Measurements from ENCODE around the gene REEP6.

REEP6 gene

DNA sequence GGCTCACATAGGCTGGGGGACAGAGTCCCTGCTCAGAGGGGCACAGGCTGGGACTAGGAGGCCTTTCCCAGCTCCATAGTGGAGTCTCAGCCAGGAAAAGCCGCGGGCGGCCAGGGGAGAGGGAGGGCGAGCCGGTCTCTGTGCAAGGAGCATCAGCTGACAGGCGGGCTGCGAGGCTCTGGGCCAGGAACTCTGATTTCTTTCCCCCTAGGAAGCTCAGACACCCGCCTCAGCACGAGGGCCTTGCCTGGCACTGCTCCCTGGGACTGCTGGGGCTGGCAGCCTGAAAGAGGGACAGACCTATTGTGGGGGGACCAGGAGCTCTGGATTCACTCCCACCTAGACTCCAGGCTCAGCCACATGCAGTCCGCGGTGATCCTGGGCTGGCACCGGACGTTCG lies 30.7 kb downstream of the REEP6 start:
- Histone ChIP-seq H3K27ac (ENCODE audit: low read length) (no peak overlapping the region), H3K36me3 (ENCODE audit: control insufficient read depth in 2 of 2, insufficient read depth in 2 of 2, low read length in 2 of 2) (no peaks in the 10 kb centered on the region), H3K27me3 (ENCODE audit: control insufficient read depth in 1 of 2, insufficient read depth in 2 of 2, low read length in 2 of 2) (peaks cover 31 to 34% of the 10 kb centered on the region in 2 donors), H3K9ac (ENCODE audit: low read length in 2 of 2) (no peak overlapping the region), H3K9me3 (ENCODE audit: control insufficient read depth in 2 of 2, low read length in 2 of 2) (no peaks in the 10 kb centered on the region), H3K4me1 (ENCODE audit: control insufficient read depth, insufficient read depth, low read length) (peaks cover 9% of the 10 kb centered on the region), H3K4me3 (ENCODE audit: low read length in 2 of 2) (no peak overlapping the region)

DNA sequence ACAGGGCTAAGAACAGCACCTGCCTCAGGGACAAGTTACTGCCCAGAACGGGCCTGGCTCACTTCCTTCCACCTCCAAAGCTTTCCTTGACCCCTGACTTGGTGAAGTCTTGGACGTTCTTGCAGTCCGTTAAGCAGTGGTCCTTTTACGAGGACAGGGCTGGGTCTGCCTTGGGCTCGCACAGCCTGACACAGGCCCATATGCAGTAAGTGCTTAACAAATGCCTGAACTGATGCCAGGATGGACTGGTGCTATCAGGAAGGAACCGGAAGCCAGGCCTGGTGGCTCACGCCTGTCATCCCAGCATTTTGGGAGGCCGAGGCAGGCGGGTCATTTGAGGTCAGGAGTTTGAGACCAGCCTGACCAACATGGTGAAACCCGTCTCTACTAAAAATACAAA lies 31.1 kb downstream of the REEP6 start:
- Histone ChIP-seq H3K27ac (ENCODE audit: low read length) (no peak overlapping the region), H3K4me3 (ENCODE audit: low read length in 2 of 2) (no peak overlapping the region), H3K9me3 (ENCODE audit: control insufficient read depth in 2 of 2, low read length in 2 of 2) (no peaks in the 10 kb centered on the region), H3K9ac (ENCODE audit: low read length in 2 of 2) (no peak overlapping the region), H3K27me3 (ENCODE audit: control insufficient read depth in 1 of 2, insufficient read depth in 2 of 2, low read length in 2 of 2) (peaks cover 35% of the 10 kb centered on the region in 2 donors), H3K4me1 (ENCODE audit: control insufficient read depth, insufficient read depth, low read length) (peaks cover 9% of the 10 kb centered on the region), H3K36me3 (ENCODE audit: control insufficient read depth in 2 of 2, insufficient read depth in 2 of 2, low read length in 2 of 2) (no peaks in the 10 kb centered on the region)

DNA sequence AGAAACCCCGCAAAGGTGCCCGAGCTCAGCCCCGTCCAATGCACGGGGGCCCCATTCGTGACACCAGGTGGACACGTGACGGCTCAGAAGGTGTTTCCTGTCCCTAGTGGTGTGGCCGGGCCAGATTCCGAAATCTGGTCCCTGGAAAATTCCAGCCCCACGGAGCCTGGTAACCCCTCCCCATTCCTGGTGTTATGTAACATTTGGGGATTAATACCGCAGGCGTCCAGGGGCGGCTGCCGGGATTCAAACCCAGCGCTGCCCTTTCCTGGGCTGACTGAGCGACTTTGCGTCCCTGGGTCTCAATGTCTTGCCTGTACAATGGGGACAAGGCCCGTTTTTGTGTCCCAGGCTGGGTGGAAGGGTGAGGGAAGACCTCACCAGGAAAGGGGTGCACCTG lies 31.9 kb downstream of the REEP6 start:
- Histone ChIP-seq H3K9ac (ENCODE audit: low read length in 2 of 2) (no peak overlapping the region), H3K4me1 (ENCODE audit: control insufficient read depth, insufficient read depth, low read length) (peaks cover 9% of the 10 kb centered on the region), H3K9me3 (ENCODE audit: control insufficient read depth in 2 of 2, low read length in 2 of 2) (no peaks in the 10 kb centered on the region), H3K27ac (ENCODE audit: low read length) (no peak overlapping the region), H3K4me3 (ENCODE audit: low read length in 2 of 2) (no peak overlapping the region), H3K27me3 (ENCODE audit: control insufficient read depth in 1 of 2, insufficient read depth in 2 of 2, low read length in 2 of 2) (peaks cover 36 to 40% of the 10 kb centered on the region in 2 donors), H3K36me3 (ENCODE audit: control insufficient read depth in 2 of 2, insufficient read depth in 2 of 2, low read length in 2 of 2) (no peaks in the 10 kb centered on the region)

DNA sequence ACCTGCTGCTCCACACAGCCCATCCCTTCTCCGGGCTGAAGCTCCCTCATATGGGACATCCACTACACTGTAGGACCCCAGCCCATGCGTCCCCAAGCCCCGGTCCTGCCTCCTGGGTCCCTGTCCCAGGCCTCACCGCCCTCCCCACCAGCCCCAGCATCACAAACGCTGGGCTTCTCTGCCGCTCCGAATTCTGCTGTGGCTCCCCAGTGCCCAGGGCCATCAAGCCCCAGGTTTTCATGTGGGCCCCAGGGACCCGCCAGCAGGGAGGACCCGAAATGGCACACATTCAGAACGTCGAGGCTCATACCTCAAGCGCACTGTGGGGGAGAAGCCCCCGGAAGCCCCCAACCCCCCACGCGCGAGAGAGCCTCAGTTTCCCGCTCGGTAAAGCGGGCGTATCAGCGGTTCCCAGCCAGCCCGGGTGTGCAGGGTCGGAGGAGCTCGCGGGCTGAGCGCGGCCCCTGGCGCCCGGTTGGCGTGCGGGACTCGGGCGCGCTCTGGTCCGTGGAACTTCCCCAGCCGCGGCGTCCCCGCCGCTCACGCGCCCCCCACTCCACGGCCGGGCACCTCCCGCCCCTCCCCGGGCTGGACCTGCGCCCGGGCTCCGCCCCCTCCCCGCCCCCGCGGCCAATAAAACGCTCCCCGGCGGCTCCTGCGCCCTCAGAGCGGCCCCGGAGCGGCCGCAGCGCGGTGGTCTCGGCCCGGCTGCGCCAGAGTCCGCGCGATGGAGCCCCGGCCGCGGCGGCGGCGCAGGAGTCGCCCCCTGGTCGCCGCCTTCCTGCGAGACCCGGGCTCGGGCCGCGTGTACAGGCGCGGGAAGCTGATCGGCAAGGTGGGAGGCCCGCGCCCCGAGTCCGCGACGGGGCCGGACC lies 32.7 kb downstream of the REEP6 start, which contains the start of gene PLK5:
Gene PLK5, plus strand, starts transcription at position 666 of the 875 bp plus-strand sequence. CDS start 2,920 bp downstream, outside the sequence.
- no peak within 1 kb of the TSS for H3K4me3 ChIP-seq (ENCODE audit: low read length in 2 of 2)
- H3K36me3 ChIP-seq (ENCODE audit: control insufficient read depth in 2 of 2, insufficient read depth in 2 of 2, low read length in 2 of 2): no peaks in the 10 kb centered on the region
- H3K27me3 ChIP-seq (ENCODE audit: control insufficient read depth in 1 of 2, insufficient read depth in 2 of 2, low read length in 2 of 2): peaks cover 36 to 38% of the 10 kb centered on the region in 2 donors
- no peak within 1 kb of the TSS for H3K27ac ChIP-seq (ENCODE audit: low read length)
- peaks cover 6% of the 10 kb centered on the region for H3K4me1 ChIP-seq (ENCODE audit: control insufficient read depth, insufficient read depth, low read length)
- H3K9me3 ChIP-seq (ENCODE audit: control insufficient read depth in 2 of 2, low read length in 2 of 2): no peaks in the 10 kb centered on the region
- no peak within 1 kb of the TSS for H3K9ac ChIP-seq (ENCODE audit: low read length in 2 of 2)

DNA sequence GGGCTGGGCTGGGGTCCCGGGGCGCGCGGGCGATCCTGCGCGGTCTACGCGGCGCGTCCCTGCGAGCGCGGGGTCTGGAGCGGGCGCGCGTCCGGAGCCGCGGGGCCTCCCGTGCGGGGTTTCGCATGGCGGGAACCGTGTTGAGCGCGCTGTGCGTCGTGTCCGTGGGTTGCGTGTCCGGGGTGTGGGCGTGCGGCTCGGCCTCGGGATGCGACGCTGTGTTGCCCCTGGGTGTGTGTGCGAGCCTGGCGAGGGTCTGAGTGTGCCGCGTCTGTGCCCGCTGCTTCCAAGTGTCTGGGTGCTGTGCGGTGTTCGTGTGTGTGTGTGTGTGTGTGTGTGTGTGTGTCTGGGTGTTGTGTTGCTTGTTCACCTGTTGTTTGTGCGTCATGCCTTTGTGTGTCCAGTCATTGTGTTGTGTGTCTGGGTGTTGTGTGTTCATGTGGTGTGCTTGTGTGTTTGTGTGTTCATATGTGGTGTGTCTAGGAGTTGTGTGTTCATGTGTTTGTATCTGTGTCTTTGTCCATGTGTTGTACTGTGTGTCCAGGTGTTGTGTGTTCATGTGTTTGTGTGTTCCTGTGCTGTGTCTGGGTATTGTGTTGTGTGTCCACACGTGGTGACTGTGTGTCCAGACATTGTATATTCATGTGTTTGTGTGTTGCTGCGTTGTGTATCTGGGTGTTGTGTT lies 33.4 kb downstream of the REEP6 start:
- Histone ChIP-seq H3K9me3 (ENCODE audit: control insufficient read depth in 2 of 2, low read length in 2 of 2) (no peaks in the 10 kb centered on the region), H3K9ac (ENCODE audit: low read length in 2 of 2) (no peak overlapping the region), H3K4me3 (ENCODE audit: low read length in 2 of 2) (no peak overlapping the region), H3K36me3 (ENCODE audit: control insufficient read depth in 2 of 2, insufficient read depth in 2 of 2, low read length in 2 of 2) (no peaks in the 10 kb centered on the region), H3K27me3 (ENCODE audit: control insufficient read depth in 1 of 2, insufficient read depth in 2 of 2, low read length in 2 of 2) (peaks cover 40 to 41% of the 10 kb centered on the region in 2 donors), H3K4me1 (ENCODE audit: control insufficient read depth, insufficient read depth, low read length) (peaks cover 6% of the 10 kb centered on the region), H3K27ac (ENCODE audit: low read length) (no peak overlapping the region)

DNA sequence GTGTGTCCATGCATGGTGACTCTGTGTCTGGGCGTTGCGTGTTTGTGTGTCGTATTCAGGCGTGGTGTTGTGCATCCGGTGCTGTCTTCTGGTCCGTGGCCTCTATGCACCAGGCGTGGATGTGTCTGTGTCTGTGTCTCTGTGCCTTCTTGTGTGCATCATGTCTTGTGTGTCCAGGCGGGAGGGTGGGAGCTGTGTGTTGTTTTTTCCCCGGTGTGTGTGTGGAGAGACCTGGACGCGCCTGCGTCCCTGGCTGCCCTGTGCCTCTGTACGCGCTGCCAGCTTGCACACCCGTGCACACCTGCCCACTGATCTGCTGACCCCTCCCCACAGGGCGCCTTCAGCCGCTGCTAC lies 34.0 kb downstream of the REEP6 start:
- Histone ChIP-seq H3K9ac (ENCODE audit: low read length in 2 of 2) (no peak overlapping the region), H3K9me3 (ENCODE audit: control insufficient read depth in 2 of 2, low read length in 2 of 2) (no peaks in the 10 kb centered on the region), H3K36me3 (ENCODE audit: control insufficient read depth in 2 of 2, insufficient read depth in 2 of 2, low read length in 2 of 2) (no peaks in the 10 kb centered on the region), H3K4me3 (ENCODE audit: low read length in 2 of 2) (no peak overlapping the region), H3K4me1 (ENCODE audit: control insufficient read depth, insufficient read depth, low read length) (peaks cover 6% of the 10 kb centered on the region), H3K27ac (ENCODE audit: low read length) (no peak overlapping the region), H3K27me3 (ENCODE audit: control insufficient read depth in 1 of 2, insufficient read depth in 2 of 2, low read length in 2 of 2) (peaks cover 41 to 43% of the 10 kb centered on the region in 2 donors)

DNA sequence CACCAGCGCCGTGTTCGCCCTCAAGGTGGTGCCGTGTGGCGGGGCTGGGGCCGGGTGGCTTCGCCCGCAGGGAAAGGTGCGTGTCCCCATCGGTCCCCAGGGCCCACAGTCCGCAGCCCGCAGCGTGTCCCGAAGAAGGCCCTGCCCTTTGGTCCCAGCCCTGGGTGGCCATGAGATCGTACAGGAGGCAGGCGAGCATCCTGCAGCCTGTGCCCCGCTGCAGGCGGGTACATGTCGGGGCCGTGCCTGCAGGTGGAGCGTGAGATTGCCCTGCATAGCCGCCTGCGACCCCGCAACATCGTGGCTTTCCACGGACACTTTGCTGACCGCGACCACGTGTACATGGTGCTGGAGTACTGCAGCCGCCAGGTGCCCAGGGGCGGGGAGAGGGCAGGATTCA lies 34.4 kb downstream of the REEP6 start:
- peaks cover 41 to 45% of the 10 kb centered on the region in 2 donors for H3K27me3 ChIP-seq (ENCODE audit: control insufficient read depth in 1 of 2, insufficient read depth in 2 of 2, low read length in 2 of 2)

DNA sequence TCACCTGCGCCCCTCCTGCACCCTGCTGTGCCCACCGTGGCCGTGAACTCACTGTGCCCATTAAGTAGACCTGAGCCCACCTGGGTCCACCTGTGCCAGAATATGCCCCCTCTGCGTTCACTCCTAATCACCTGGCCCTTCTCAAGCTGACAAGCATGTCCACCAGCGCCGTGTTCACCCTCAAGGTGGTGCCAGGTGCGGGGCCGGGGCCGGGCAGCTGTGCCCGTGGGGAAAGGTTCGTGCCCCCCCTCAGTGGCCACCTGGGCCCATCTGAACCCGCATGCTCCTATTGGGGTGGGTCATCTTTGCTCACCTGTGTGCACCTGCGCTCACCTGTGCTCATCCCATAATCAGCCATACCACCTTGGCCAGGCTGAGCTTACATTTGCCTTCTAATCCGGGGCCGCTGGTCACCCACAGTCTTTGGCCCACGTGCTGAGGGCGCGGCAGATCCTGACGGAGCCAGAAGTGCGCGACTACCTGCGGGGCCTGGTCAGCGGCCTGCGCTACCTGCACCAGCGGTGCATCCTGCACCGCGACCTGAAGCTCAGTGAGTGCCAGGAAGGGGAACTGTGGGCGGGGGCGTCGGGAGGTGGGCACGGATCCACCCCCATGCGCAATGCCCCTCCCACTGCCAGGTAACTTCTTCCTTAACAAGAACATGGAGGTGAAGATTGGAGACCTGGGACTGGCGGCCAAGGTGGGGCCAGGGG lies 35.2 kb downstream of the REEP6 start:
- Histone ChIP-seq H3K9ac (ENCODE audit: low read length in 2 of 2) (no peak overlapping the region), H3K4me1 (ENCODE audit: control insufficient read depth, insufficient read depth, low read length) (peaks cover 6% of the 10 kb centered on the region), H3K27me3 (ENCODE audit: control insufficient read depth in 1 of 2, insufficient read depth in 2 of 2, low read length in 2 of 2) (peaks cover 41 to 45% of the 10 kb centered on the region in 2 donors), H3K9me3 (ENCODE audit: control insufficient read depth in 2 of 2, low read length in 2 of 2) (no peaks in the 10 kb centered on the region), H3K27ac (ENCODE audit: low read length) (no peak overlapping the region), H3K36me3 (ENCODE audit: control insufficient read depth in 2 of 2, insufficient read depth in 2 of 2, low read length in 2 of 2) (no peaks in the 10 kb centered on the region), H3K4me3 (ENCODE audit: low read length in 2 of 2) (no peak overlapping the region)

More for the DNA sequence above, 34.4 kb downstream of the REEP6 start:
- H3K9ac ChIP-seq (ENCODE audit: low read length in 2 of 2): no peak overlapping the region
- no peak overlapping the region for H3K27ac ChIP-seq (ENCODE audit: low read length)
- H3K9me3 ChIP-seq (ENCODE audit: control insufficient read depth in 2 of 2, low read length in 2 of 2): no peaks in the 10 kb centered on the region
- peaks cover 6% of the 10 kb centered on the region for H3K4me1 ChIP-seq (ENCODE audit: control insufficient read depth, insufficient read depth, low read length)
- no peak overlapping the region for H3K4me3 ChIP-seq (ENCODE audit: low read length in 2 of 2)
- no peaks in the 10 kb centered on the region for H3K36me3 ChIP-seq (ENCODE audit: control insufficient read depth in 2 of 2, insufficient read depth in 2 of 2, low read length in 2 of 2)

DNA sequence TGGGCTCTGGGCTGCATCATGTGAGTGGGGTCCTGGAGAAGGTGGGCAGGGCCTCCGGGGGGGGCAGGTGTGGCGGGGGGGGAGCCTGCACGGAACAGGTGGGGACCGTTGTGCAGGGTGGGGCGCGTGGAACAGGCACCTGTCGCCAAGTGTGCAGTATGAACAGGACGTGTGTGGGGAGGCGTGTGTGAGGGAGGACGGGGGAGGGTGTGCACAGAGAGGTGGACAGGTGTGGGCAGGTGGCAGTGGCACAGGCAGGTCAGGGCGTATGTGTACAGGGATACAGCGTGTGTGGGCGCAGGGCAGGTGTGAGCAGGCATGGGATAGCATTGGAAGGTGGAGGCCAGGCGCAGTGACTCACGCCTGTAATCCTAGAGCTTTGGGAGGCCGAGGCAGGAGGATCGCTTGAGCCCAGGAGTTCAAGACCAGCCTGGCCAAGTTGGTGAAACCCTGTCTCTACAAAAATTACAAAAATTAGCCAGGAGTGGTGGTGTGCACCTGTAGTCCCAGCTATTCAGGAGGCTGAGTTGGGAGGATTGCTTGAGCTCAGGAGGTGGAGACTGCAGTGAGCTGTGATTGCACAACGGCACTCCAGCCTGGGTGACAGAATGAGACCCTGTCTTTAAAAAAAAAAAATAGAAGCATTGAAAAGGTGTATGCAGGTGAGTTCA lies 36.1 kb downstream of the REEP6 start:
- H3K27me3 ChIP-seq (ENCODE audit: control insufficient read depth in 1 of 2, insufficient read depth in 2 of 2, low read length in 2 of 2): peaks cover 45 to 47% of the 10 kb centered on the region in 2 donors

DNA sequence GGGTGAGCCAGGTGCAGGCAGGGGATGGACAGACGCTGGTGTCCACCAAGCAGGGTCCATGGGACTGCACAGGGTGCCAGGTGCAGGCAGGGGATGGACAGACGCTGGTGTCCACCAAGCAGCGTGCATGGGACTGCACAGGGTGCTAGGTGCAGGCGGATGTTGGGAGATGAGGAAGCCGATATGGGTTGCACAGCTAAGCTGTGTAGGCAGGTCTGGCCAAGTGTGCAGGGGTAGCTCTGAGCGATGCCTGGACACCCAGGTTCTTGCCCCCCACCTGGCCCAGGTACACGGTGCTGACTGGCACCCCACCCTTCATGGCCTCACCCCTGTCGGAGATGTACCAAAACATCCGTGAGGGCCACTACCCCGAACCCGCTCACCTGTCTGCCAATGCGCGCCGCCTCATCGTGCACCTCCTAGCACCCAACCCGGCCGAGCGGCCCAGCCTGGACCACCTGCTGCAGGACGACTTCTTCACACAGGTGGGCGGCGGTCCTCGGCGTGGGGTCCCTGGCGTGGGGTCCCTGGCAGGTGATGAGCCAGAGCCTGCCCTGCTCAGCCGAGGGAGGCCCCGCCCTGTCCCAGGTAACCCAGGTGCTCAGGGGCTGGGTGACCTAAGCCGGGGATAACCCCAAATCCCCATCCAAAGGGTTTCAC lies 36.8 kb downstream of the REEP6 start:
- peaks cover 6% of the 10 kb centered on the region for H3K4me1 ChIP-seq (ENCODE audit: control insufficient read depth, insufficient read depth, low read length)
- peaks cover 45 to 47% of the 10 kb centered on the region in 2 donors for H3K27me3 ChIP-seq (ENCODE audit: control insufficient read depth in 1 of 2, insufficient read depth in 2 of 2, low read length in 2 of 2)
- H3K27ac ChIP-seq (ENCODE audit: low read length): no peak overlapping the region
- H3K4me3 ChIP-seq (ENCODE audit: low read length in 2 of 2): no peak overlapping the region
- no peak overlapping the region for H3K9ac ChIP-seq (ENCODE audit: low read length in 2 of 2)
- H3K9me3 ChIP-seq (ENCODE audit: control insufficient read depth in 2 of 2, low read length in 2 of 2): no peaks in the 10 kb centered on the region
- H3K36me3 ChIP-seq (ENCODE audit: control insufficient read depth in 2 of 2, insufficient read depth in 2 of 2, low read length in 2 of 2): no peaks in the 10 kb centered on the region

More for the DNA sequence above, 36.1 kb downstream of the REEP6 start:
- Histone ChIP-seq H3K9ac (ENCODE audit: low read length in 2 of 2) (no peak overlapping the region), H3K27ac (ENCODE audit: low read length) (no peak overlapping the region), H3K4me1 (ENCODE audit: control insufficient read depth, insufficient read depth, low read length) (peaks cover 6% of the 10 kb centered on the region), H3K9me3 (ENCODE audit: control insufficient read depth in 2 of 2, low read length in 2 of 2) (no peaks in the 10 kb centered on the region), H3K36me3 (ENCODE audit: control insufficient read depth in 2 of 2, insufficient read depth in 2 of 2, low read length in 2 of 2) (no peaks in the 10 kb centered on the region), H3K4me3 (ENCODE audit: low read length in 2 of 2) (no peak overlapping the region)

Data from stomach smooth muscle (tissue), 2 donors.